T1000 (cell line): ENCODE results near the gene MOV10.

Experiments
- DNase-seq: peaks from one replicate; lab custom pipeline; 2025; ENCODE audit warnings: mixed read lengths; lab: John Stamatoyannopoulos, UW

The MOV10 gene

GRCh38 chr1:112700290-112701226 lies 26.1 kb downstream of the MOV10 start:
- peak; percentile 82 for DNase-seq

DNA sequence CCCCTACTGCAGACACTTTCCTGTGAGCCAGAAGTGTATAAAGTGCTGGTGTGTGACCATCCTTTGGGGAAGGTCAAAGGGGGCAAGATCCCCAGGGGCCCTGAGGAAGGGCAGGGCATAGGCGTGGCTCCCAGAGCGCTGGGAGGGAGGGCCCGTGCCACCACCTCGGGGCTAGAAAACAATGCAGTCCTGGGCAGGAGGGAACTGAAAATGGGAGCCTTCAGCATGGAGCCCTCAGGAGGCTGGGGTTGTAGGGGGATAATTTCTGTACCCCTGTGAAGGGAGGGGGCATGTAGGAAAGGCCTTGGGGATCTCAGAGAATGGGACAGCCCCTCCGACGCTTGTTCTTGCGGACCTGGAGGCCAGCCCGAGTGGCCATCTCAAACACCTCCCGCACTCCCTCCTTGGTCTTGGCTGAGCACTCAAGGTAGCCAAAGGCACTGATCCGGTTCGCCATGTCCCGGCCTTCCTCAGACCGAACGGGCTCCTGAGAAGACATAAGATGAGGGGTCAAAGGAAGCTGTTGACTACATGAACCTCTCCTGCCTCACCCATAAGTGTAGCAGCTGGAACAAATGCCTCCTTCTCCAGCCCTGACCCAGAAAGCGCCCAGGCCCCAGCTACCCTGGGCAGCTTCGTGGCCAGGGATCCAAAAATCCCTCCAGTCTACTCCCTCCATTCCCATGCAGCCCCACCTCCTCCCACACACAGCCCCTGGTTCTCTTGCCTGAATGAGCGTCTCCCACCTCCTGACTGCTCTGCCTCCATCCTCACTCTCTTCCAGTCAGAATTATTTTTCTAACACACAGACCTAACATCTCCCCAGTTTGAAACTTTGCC lies 27.0 kb downstream of the MOV10 start:
- no peak for DNase-seq

- DNase-seq, result no peak
Measured at GRCh38 chr1:112702067-112702395, 27.6 kb downstream of the MOV10 start.

GRCh38 chr1:112702420-112703261 lies 28.2 kb downstream of the MOV10 start:
- DNase-seq, result no peak

DNA sequence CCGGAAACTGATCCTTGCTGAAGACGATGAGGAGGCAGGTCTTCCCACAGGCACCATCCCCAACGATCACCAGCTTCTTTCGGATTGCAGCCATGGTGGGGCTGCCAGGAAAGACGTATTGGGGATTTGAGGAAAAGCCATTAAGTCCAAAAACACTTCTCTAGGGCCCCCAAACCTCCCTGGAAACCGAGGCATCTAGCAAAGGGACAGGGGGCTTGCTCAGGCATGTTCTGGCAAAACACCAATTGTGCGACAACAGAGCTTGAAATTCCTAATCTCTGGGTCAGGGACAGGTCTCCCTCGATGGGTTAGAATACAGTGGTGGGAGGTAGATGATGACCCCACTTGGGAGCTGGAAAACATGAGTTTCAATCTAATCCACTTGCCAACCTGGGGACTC lies 29.2 kb downstream of the MOV10 start:
- DNase-seq, result no peak

DNA sequence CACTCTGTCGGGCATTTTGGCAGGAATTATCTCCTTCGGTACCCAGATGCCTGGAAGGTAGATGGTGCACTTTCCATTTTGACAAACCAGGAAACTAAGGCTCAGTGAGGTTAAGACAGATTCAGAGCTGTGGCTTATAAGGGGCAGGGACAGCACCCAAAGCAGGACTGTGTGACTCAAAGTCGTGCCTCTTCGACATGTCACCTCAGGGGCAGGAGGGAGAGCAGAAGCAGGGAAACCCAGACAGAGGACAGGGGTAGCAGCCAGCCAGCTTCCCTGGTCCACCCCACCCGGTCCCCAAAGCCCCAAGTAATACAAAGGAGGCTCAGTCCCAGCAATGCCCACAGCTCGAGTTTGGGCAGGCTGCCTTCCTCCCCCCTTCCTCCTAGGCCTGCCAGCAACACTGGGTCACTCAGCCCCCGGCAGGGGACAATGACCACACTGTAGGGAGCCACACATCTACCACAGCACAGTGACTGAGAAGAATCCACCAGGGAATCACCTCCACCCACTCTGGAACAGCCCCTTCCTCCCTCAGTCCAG lies 30.0 kb downstream of the MOV10 start:
- DNase-seq, result no peak

GRCh38 chr1:112704934-112705627 lies 30.6 kb downstream of the MOV10 start:
- DNase-seq, result peak; percentile 85

- no peak for DNase-seq
Measured at GRCh38 chr1:112706505-112707220, 32.2 kb downstream of the MOV10 start, which contains the start of gene RHOC. Gene RHOC (minus strand): TSS chr1:112707127. CDS start chr1:112703799, 3,328 bp downstream.

DNA sequence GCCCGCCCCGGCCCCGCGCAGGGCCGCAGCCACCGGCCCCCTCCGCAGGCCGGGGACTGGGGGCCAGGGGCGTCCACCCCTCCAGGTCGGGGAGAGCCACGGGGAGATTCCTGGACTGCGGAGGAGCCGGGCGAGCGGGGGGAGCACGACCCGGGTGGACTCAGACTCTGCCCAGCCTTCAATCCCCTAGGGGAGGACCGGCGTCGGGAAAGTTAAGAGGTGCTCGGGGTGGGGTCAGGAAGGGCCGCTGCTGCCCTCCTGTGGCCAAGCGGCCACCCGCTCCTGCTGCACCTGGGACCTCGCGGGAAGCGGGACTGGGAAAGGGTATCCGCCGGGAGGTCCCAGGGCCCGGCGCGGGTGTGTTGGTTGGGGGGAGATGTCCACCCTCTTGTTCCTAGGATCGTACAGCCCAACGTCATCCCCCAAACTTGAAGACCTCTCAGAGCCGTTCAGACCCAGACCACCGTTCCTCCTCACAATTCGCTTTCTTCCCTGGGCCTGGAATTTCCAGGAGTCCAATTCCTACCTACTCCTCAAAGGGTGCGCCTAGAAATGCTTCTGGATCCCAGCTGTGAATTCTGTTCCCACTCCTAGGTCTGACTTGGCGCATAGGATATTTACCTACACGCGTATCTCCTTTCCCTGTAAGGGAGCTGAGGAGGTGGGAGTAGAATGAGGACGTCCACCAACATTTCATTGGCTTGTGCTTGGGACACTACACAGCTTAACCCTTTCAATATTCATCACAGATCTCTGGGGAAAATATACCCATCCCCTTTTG lies 33.0 kb downstream of the MOV10 start:
- peak; percentile 87 for DNase-seq

DNA sequence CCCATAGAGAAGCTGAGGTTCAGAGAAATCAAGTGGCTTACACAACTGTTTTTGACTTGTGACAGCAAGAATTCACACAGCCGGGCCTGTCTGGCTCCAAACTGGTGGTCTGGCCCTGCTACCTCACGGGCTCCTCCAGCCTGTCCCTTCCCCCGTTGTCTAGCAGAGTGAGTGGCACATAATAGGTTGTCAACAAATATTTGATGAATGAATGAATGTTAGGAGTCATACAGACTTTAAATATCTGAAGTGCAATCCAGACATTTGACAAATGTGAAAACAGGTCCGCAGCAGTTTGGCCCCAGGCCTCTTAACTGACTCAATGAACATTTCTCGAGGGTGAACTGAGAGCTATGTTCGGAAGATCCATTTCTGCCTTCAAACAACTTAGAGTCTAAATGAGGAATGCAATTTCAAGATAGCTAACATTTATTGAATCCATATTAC lies 33.6 kb downstream of the MOV10 start:
- DNase-seq, result no peak

DNA sequence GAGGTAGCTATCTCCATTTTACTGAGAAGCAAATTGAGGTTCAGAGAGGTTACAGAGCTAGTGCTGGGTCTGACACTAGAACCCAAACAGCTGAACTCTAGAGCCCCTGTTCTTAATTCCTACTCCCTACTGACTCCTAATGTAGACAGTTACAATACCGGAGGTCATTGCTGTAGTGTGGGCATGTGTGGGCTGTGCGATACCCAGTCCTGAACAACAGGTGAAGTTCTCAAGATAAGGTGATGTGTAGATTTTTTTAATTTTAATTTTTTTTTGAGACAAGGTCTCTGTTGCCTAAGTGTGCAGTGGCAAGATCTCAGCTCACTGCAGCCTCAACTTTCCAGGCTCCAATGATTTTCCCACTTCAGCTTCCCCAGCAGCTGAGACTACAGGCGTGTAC lies 34.0 kb downstream of the MOV10 start:
- no peak for DNase-seq

DNA sequence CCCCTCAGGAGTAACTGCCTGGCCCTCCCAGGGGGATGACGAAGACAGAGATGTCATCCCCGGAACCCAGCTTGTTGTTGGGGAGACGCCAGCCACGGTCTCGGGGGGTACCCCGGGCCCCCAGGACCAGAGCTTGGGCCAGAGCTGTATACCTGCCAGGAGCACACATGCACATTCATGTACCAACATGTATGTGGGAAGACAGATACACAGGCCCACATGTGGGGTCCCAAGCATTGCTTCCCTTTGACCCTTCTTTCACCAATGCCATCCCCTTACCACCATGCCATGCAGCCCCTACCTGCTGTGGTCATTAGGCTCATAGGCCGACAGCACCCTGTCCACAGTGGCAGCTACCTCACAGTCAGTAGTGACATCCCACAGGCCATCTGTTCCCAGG lies 35.7 kb downstream of the MOV10 start:
- DNase-seq, result no peak

DNA sequence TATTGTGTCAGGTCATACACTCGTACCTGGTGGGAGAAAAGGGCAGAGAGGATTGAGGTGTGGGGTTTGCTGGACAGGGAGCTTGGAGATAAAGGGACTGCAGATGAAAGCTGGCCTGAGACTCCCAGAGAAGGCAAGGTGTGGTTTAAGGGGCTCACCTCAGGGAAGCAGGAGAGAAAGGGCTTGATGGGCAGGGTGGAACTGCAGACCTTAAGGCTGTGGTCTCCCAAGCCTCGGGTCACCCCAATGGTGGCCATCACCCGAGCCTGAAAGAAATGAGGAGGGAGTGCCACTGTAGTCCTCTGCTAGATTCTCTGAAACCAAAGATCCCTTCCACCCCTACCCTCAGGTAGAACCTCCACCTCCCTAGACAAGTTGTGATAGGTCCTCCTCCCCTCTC lies 36.1 kb downstream of the MOV10 start:
- no peak for DNase-seq

DNA sequence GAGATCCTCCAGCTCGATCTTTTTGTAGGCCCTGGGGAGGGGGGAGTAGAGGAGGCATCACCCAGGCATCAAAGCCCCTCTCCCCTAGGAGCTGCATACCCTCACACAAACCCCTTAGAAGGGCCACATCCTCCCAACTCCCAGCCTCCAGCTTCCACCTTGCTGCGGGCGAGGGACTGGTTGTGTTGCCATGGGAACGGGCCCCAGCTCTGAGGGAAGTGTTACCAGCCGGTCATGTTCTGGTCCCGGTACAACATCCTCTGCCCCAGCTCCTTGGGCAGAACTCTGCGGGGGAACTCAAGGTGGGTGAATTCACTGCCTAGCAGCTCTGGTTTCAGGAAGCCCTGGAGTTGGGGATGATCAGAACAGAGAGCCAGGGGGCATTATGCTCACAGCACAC lies 36.6 kb downstream of the MOV10 start:
- DNase-seq, result no peak

DNA sequence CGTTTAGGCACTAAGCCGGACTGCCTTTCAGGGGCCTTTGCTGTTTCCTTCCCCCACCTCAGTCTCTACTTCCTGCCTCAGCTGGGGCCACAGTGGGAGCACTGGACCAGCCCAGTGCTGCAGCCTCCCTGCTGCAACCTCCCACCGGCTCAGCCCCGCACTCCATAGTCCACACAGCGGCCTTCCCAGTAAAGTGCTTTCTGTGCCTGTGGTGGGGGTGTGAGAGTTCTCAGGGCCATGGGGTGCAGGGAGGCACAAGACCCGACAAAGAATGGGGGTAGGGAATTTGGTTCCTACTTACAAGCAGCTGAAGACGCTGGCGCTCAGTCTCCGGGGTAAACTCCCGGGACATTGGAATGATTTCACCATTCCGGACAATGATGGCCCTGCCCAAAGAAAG lies 37.2 kb downstream of the MOV10 start:
- no peak for DNase-seq

GRCh38 chr1:112712191-112712590 lies 37.7 kb downstream of the MOV10 start:
- no peak for DNase-seq

GRCh38 chr1:112712701-112713128 lies 38.3 kb downstream of the MOV10 start:
- DNase-seq, result no peak

DNA sequence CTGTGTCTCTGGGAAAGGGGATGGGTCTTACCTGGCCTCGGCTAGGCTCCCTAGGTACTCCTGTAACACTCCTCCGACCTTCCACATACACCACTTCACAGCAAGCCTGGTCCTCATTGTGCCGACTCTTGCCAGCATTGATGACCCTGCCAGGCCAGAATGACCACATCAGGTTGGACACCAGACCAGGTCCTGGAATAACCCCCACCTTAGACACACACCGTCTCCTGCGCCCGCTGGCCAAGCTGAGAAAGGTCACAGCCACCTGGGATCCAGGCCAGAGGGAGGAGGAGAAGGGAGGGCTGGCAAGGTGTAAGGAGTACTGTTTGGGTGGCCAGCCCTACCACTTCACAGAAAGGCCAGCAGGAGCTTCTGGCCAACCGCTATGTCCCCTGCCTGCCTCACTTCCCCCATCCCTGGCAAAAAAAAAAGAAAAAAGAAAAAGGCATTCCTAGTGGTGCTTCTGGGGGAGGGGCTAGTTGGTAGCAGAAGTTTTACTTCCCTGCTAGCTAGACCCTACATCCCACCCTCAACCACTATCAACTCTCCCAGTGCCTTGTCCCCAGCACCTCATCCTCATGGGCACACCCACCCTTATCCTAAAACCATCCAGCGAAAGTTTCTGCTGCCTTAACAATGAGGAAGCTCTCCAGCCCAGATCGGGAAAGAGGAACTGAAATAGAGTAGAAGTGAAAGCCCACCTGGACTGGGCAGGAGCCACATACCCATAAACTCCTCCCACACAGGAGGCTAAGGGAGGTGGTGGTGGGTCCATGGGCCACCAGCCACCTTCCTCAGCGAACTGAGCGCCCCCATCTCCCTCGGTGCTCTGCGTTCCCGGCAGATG lies 39.2 kb downstream of the MOV10 start:
- no peak for DNase-seq
